HuH-7 (cell line): ENCODE measurements around the gene CHMP5.

Experiments used
- DNase-seq: peaks from one replicate; pipeline ENCODE4 v3.0.0; 2011; ENCODE audit warnings: low spot score

The CHMP5 gene

GRCh38 chr9:33264473-33265177 lies at the start of gene CHMP5, which contains the start of gene BAG1:
TSS of gene CHMP5 (plus strand) at chr9:33265049. CDS start at chr9:33265079, 30 bp downstream.
TSS of gene BAG1 (minus strand) at chr9:33264708.
- DNase-seq, result peak; percentile 88

- DNase-seq, result no peak
These were observed 43.9 kb upstream of the CHMP5 start for GRCh38 chr9:33220681-33221567.

GRCh38 chr9:33221568-33221884 lies 43.3 kb upstream of the CHMP5 start:
- DNase-seq, result no peak

GRCh38 chr9:33222031-33222430 lies 42.8 kb upstream of the CHMP5 start:
- no peak for DNase-seq

- no peak for DNase-seq
These were observed 41.2 kb upstream of the CHMP5 start for GRCh38 chr9:33223696-33224095.

GRCh38 chr9:33225319-33226147 lies 39.3 kb upstream of the CHMP5 start:
- no peak for DNase-seq

- no peak for DNase-seq
These were observed 37.8 kb upstream of the CHMP5 start for GRCh38 chr9:33227008-33227398.

- DNase-seq, result no peak
These were observed 37.1 kb upstream of the CHMP5 start for GRCh38 chr9:33227741-33228140.

GRCh38 chr9:33228606-33229005 lies 36.2 kb upstream of the CHMP5 start:
- DNase-seq, result no peak

- no peak for DNase-seq
These were observed 35.3 kb upstream of the CHMP5 start for GRCh38 chr9:33229359-33230114.

- DNase-seq, result no peak
These were observed 33.9 kb upstream of the CHMP5 start for GRCh38 chr9:33230756-33231622.

GRCh38 chr9:33231623-33231942 lies 33.3 kb upstream of the CHMP5 start:
- DNase-seq, result no peak

- no peak for DNase-seq
These were observed 32.0 kb upstream of the CHMP5 start for GRCh38 chr9:33232815-33233214.

- no peak for DNase-seq
These were observed 31.1 kb upstream of the CHMP5 start for GRCh38 chr9:33233626-33234342.

GRCh38 chr9:33234511-33235467 lies 30.1 kb upstream of the CHMP5 start:
- DNase-seq, result no peak

GRCh38 chr9:33236571-33236970 lies 28.3 kb upstream of the CHMP5 start:
- DNase-seq, result no peak

GRCh38 chr9:33239921-33240320 lies 24.9 kb upstream of the CHMP5 start, which contains the start of gene SPINK4:
TSS of gene SPINK4 (plus strand) at chr9:33240167. CDS start at chr9:33240209, 42 bp downstream.
- DNase-seq, result no peak

GRCh38 chr9:33241298-33241697 lies 23.6 kb upstream of the CHMP5 start:
- no peak for DNase-seq

- no peak for DNase-seq
These were observed 22.2 kb upstream of the CHMP5 start for GRCh38 chr9:33242609-33243134.
